Left lobe of liver (tissue), 2 donors: ENCODE results near the gene BARHL1. TPM values are rescaled to one million over a fixed set of nuclear protein-coding genes. Genes with fewer than 3 reads are reported as not detected.
"Not testable (repeated sequence)": the region's sequence is repeated elsewhere in the genome, so short reads cannot be mapped to it uniquely, and the experiment has no call there.

Experiments
- ATAC-seq: fragments of 200-7000 bp; cut with Tn5 transposase; one replicate; pipeline ENCODE4 v1.9.1; 2020; ENCODE audit warnings: mild to moderate bottlenecking, moderate library complexity
- DNase-seq: peaks from one replicate; pipeline ENCODE4 v3.0.0-alpha.2; 2020; ENCODE audit warnings: low spot score
- total RNA-seq: library from RNA; stranded (reverse); gene quantifications from one replicate; pipeline ENCODE4 v1.2.1, GENCODE V29; 2021
- donor health status: DM: no; HTN: no; CAD: no; lungs with moderate emphysema.
- donor health status: DM: no; HTN: yes; CAD: no.

BARHL1 gene
- total RNA-seq, 1 donor from 2014 or later, result not detected

DNA sequence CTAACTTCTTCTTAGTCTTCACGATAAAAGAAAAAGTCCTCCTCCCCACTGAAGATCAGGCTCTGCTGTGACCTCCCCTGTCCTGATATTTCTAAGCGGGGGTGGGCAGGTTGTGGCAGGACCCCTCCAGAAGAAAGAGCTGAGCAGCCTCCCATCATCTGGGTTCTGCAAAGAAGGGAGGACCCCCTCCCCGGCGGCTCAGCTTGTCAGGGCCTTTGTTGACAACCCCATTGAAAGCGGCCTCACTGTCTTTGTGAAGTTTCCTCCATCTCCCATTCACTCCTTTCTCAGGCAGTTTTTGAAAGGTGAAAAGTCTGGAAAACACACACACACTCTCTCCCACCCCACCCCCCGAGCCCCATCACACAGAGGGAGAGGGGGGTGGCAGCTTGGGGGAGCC, 26.2 kb upstream of the BARHL1 start:
- ATAC-seq (no peak), DNase-seq (no peak)

DNA sequence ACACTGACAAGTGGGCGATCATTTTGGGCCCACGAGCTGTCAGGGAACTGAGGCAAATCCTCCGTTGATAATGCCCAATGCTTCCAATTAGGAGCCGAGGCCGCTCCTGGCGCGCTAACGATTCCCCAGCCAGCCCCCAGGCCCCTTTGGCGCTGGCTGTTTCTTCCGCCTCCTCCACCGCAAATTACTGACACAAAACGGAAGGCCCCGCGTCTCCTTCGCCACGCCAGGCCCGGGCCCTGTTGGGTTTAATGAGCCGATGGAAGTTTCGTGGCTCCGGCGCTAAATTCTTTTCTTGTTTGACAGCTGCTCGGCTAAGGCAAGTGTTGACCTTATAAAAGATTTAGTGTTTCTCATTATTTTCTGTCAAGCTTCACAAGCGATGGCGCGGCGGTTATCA, 25.7 kb upstream of the BARHL1 start:
- DNase-seq (no peak), ATAC-seq (no peak)

GRCh38 chr9:132557159-132557558, 25.2 kb upstream of the BARHL1 start:
- no peak for DNase-seq

DNA sequence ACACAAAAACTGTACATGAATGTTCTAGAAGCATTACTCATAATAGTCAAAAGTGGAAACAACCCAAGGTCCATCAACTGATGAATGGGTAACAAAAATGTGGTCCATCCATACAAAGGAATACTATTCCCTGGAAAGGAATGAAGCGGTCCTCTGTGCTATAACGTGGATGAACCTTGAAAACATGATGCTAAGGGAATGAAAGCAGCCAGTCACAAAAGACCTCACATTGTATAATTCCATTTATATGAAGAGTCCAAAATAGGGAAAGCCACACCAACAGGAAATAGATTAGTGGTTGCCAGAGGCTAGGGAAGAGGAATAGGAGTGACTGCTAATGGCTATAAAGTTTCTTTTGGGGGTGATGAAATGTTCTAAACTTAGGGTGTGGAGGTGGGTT, 22.7 kb upstream of the BARHL1 start:
- DNase-seq (no peak), ATAC-seq (no peak)

More at GRCh38 chr9:132557159-132557558, 25.2 kb upstream of the BARHL1 start:
- no peak for ATAC-seq

DNA sequence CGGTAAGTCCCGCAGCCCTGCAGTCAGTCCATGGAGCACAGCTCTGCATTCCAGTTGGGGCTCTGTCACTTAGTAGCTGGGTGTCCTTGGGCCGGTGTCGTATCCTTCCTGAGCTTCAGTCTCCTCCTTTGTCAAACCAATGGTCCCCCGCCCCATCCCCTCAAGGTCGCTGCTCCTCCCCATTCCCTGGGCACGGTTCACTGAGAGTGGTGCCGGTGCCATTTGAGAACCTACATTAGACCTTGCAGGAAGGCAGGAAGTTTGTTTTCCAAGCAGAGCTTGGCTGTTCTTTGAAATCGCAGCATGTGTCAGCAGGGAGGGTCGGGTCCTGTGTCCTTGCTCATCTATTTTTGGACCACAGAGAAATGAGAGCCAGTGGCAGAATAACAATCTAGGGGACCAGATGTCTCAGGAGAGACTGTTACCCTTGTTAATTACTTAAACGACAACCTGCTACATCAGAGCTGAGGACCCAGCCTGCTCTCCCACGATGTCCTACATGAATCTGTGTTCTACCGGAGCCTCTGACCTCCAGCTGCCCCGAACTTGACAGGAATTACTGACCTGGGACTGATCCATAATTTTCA, 21.7 kb upstream of the BARHL1 start:
- ATAC-seq, result no peak
- DNase-seq, result no peak

GRCh38 chr9:132562306-132562573, 20.2 kb upstream of the BARHL1 start:
- DNase-seq (no peak), ATAC-seq (peak; percentile 28)

DNA sequence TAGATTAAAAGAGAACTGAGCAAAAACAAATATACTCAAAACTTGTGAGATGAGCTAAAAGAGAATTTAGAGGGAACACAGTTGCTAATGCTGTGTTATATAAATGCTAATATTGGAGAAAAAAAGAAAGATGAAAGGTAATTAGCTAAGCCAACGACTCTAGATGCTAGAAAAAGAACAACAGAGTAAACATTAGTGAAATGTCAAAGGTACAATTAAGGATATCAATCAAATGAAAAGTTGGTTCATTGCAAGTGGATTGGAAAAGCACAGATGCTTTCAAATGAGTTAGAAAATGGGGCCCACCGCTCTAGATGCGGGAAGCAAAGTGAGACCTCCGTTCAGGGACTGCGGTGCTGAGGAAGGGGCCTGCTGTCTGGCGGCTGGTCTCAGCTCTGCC, 17.9 kb upstream of the BARHL1 start:
- ATAC-seq, result no peak
- no peak for DNase-seq

DNA sequence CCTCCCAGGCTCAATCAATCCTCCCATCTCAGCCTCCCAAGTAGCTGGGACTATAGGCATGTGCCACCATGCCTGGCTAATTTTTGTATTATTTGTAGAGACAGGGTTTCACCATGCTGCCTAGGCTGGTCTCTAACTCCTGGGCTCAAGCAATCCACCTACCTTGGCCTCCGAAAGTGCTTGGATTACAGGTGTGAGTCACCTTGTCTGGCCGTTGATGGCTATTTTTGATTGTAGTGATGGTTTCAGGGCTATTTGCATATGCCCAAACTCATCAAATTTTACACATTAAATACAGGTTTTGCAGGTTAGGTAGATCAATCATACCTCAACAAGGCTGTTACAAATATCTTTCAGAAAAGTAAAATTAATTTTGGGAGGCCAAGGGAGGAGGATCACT, 13.6 kb upstream of the BARHL1 start:
- not testable (repeated sequence) for ATAC-seq, DNase-seq

DNA sequence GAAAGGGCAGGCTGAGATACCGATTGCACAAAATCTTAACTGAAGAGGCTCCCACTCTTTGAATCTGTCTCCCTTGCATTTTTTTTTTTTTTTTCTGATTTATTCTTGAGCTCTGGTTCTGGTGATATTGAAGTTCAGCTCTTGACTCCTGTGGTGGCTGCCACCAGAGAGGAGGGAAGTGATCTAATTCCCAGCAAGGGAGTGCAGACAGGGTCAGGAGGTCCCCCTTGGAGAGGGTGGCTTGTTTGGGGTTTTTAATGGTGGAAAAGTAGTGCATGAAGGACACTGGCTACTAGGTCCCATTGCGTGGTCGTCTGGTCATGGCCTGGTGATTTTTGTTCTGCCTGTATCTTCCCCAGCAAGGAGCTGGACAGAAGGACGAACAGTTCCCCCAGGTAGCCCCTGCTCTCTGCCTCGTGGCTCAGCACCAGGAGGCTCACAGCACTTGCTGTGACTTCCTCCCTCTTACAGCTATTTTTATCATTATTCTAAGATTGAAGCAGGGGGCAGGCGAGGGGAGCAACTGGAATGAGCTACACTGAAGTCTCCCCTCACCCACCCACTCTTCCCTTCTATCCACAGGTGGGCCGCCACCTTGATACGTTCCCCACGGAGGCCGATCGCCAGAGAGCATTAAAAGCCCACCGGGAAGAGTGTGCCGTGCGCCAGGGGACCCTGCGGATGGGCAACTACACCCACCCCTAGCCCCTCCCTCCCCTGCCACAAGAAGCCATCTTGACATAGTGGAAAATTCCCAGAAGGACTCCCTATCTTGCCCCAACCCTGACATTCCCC, 10.4 kb upstream of the BARHL1 start:
- DNase-seq, result no peak

DNA sequence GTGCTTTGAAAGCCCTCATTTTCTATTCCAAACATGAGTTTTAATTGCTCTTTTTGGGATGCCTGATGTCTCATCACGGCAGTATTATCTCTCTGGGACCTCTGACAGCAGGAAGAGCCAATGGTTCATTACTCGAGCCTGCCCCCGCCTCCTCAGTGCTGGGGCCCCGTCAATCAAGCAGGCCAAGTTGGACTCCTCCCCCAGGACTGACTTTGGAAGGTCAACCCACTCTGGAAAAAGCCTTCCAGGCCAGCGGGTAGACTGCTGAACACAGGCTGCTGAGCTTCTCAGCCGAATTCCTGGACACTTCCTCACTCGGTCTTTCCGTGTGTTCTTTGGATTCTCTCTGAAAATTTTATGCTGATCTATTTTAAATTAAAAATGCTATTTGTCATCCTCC, 9.5 kb upstream of the BARHL1 start:
- ATAC-seq, result no peak
- DNase-seq, result no peak

More for the DNA sequence above, 10.4 kb upstream of the BARHL1 start:
- no peak for ATAC-seq

- ATAC-seq (peak; percentile 92), DNase-seq (peak; percentile 59)
These were observed 7.3 kb upstream of the BARHL1 start for GRCh38 chr9:132575005-132575609.

DNA sequence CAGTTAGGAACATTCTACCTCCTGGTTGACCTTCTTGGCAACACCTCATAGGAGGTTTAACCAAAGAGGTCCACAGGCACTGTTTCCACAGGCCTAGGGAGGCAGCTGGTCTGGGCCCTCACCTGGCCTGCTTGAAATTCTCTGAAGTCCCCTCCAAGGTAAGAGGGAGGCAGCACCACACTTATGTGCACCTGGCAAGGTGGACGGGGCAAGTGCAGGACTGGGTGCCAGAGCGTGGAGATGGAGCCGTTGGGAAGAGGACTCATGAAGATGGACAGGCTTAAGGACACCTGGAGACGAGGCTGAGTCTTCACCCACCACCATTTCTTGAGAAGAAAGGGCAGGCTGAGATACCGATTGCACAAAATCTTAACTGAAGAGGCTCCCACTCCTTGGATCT, 6.6 kb upstream of the BARHL1 start:
- DNase-seq, result no peak
- no peak for ATAC-seq

- ATAC-seq (no peak), DNase-seq (no peak)
These were observed 5.3 kb upstream of the BARHL1 start for GRCh38 chr9:132577119-132577518.

DNA sequence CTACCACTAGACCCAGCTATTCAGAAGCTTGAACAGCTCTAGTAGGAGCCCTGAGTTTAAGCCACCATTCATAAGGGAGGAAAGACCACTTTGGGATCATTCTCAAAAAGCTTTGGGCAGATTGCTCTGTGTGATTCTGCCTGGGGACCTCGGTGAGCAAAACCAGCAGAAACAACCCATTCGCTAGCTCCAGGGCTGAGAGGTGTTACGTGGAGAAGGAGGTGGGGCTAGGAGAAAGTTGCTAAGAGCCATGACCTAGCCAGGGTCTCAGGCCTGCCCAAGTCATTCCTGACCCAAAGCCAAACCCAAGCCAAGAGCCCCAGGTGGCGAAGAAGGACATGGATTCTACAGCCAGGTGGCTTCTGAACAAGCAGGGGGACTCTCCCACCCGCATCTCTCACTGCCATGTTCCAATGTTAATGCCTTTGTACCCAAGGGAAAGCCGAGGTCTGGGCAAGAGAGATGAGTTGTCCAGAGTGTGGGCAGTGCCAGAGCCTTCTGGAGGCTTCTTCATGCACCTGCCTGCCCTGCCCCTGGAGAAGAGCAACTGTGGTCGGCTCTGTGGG, 4.0 kb upstream of the BARHL1 start:
- no peak for ATAC-seq
- no peak for DNase-seq

DNA sequence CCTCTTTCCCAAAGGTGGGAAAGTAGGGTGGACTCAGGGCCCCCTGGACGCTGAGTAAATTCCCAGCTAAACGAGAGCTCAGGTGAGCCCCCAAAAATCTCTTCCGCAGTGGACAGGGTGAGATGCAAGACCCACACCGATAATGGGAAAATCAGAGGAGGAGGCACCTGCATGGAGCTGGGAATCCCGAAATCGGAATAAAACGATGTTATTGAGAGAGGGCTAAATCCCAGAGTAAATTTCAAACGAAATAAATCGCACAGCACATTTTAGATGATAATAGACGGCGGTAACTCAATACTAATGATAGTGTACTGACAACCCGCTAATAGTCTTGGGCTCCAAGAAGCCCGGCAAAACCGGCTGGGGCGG, 3.0 kb upstream of the BARHL1 start:
- no peak for ATAC-seq
- no peak for DNase-seq

DNA sequence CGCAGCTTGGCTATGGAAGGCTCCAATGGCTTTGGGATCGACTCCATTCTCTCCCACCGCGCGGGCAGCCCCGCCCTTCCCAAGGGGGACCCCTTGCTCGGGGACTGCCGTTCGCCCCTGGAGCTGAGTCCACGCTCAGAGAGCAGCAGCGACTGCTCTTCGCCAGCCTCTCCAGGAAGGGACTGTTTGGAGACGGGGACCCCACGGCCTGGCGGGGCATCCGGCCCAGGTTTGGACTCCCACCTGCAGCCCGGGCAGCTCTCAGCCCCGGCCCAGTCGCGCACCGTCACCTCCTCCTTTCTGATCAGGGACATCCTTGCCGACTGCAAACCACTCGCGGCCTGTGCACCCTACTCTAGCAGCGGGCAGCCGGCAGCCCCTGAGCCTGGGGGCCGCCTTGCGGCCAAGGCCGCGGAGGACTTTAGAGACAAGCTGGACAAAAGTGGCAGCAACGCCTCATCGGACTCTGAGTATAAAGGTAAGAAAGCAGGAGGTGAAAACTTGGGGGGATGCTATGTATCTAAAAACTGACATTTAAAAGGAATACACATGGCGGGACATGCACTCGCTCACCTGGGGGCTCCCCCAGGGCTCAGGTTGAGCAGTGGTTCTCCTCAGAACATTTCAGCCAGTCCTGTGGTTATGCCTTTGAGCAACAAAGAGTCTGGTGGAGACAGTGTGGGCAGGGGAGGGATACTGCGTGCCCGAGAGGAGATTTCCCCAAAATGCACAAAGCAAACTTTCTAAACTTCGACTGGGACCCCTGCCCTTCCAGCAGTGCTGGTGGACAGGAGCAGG, 579 bp downstream of the BARHL1 start:
- ATAC-seq (no peak), DNase-seq (no peak)

GRCh38 chr9:132583584-132584304, 1.3 kb downstream of the BARHL1 start:
- ATAC-seq (no peak), DNase-seq (no peak)

GRCh38 chr9:132584601-132585560, 2.5 kb downstream of the BARHL1 start:
- ATAC-seq, result no peak
- DNase-seq, result no peak

DNA sequence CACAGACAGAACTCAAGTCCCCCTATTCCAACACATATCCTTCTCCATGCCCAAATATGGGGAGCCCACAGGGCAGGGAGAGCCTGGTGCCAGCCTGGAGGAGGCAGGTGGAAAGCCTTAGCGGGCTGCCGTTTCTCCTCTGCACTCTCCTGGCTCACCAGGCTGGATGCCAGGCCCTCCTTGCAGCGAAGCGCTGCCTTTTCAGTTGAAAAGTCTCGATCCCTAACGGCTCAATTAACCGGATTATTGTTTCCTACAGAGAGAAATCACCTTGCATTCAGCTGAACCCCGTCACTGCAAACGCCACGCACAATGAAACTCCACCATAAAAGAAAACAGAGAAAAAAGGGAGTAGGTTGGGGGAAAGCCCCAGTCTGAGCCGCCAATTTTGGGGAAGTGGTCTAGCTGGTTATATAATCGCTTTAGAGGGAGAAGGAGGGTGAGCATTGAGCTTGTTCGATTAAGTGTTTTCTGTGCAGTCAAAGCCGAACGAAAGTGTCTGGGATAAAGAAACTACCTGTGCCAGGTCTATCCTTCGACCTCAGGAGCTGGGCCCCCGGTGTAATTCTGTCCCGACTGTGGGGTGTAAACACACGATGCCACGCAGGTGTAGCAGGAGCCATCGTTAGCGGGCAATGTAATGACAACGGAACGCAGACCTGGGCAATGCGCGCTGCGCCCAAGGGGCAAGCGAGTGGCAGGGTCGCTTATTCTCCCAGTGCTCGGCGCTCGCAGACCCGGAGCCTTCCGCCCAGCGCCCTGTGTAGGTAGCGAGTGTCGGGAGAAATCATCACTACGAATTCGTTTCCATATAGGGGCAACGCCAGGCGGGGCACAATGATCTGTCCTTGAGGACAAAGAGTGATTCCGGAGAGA, 3.8 kb downstream of the BARHL1 start:
- ATAC-seq (no peak), DNase-seq (no peak)
